HTERT RPE-1 (cell line): ENCODE measurements around the gene PFDN5.

ENCODE experiments used
- in situ Hi-C: fragments of 300-500 bp; cut with MboI; formaldehyde crosslinking; loops from 4 replicates; pipeline ENCODE4 v1.14.3; 2020; ENCODE audit warnings: low sequenced_read_pairs

Gene PFDN5

GRCh38 chr12:53326460-53327185 lies 31.3 kb downstream of the PFDN5 start:
- in situ Hi-C loops, result loop anchor here (25.0 kb wide), 1 partner anchor 111 kb away; the partner anchor contains the start of gene PRR13

- in situ Hi-C loops, result loop anchor here (25.0 kb wide), 1 partner anchor 110 kb away; the partner anchor contains the start of gene PRR13
These were observed 32.2 kb downstream of the PFDN5 start for GRCh38 chr12:53327435-53328042.

GRCh38 chr12:53328043-53328435 lies 32.7 kb downstream of the PFDN5 start:
- in situ Hi-C loops, result loop anchor here (25.0 kb wide), 1 partner anchor 109 kb away; the partner anchor contains the start of gene PRR13

GRCh38 chr12:53330671-53331070 lies 35.3 kb downstream of the PFDN5 start:
- in situ Hi-C loops, result loop anchor here (25.0 kb wide), 1 partner anchor 107 kb away; the partner anchor contains the start of gene PRR13

- in situ Hi-C loops, result loop anchor here (25.0 kb wide), 1 partner anchor 105 kb away; the partner anchor contains the start of gene PRR13
These were observed 37.0 kb downstream of the PFDN5 start for GRCh38 chr12:53332339-53332738.

- in situ Hi-C loops, result loop anchor here (25.0 kb wide), 1 partner anchor 105 kb away; the partner anchor contains the start of gene PRR13
These were observed 37.4 kb downstream of the PFDN5 start for GRCh38 chr12:53332744-53333143.

GRCh38 chr12:53333289-53333688 lies 37.9 kb downstream of the PFDN5 start:
- in situ Hi-C loops, result loop anchor here (25.0 kb wide), 1 partner anchor 104 kb away; the partner anchor contains the start of gene PRR13

- in situ Hi-C loops, result loop anchor here (25.0 kb wide), 1 partner anchor 103 kb away; the partner anchor contains the start of gene PRR13
These were observed 38.5 kb downstream of the PFDN5 start for GRCh38 chr12:53333845-53334244.

GRCh38 chr12:53334822-53335221 lies 39.5 kb downstream of the PFDN5 start:
- in situ Hi-C loops, result loop anchor here (25.0 kb wide), 1 partner anchor 102 kb away; the partner anchor contains the start of gene PRR13

GRCh38 chr12:53336181-53336681 lies 40.9 kb downstream of the PFDN5 start, which contains the start of gene SP7:
Gene SP7 (minus strand): TSS chr12:53336354. CDS start chr12:53335646, 708 bp downstream.
- in situ Hi-C loops, result loop anchor here (25.0 kb wide), 1 partner anchor 101 kb away; the partner anchor contains the start of gene PRR13

- in situ Hi-C loops, result loop anchor here (25.0 kb wide), 1 partner anchor 99 kb away; the partner anchor contains the start of gene PRR13
These were observed 42.7 kb downstream of the PFDN5 start for GRCh38 chr12:53338017-53338416.

GRCh38 chr12:53338916-53339315 lies 43.6 kb downstream of the PFDN5 start:
- in situ Hi-C loops, result loop anchor here (25.0 kb wide), 1 partner anchor 98 kb away; the partner anchor contains the start of gene PRR13

GRCh38 chr12:53340398-53340797 lies 45.1 kb downstream of the PFDN5 start:
- in situ Hi-C loops, result loop anchor here (25.0 kb wide), 1 partner anchor 97 kb away; the partner anchor contains the start of gene PRR13

- in situ Hi-C loops, result loop anchor here (25.0 kb wide), 1 partner anchor 94 kb away; the partner anchor contains the start of gene PRR13
These were observed 48.1 kb downstream of the PFDN5 start for GRCh38 chr12:53343449-53343848.

GRCh38 chr12:53343969-53344368 lies 48.6 kb downstream of the PFDN5 start:
- in situ Hi-C loops, result loop anchor here (25.0 kb wide), 1 partner anchor 93 kb away; the partner anchor contains the start of gene PRR13

- in situ Hi-C loops, result loop anchor here (25.0 kb wide), 1 partner anchor 93 kb away; the partner anchor contains the start of gene PRR13
These were observed 49.1 kb downstream of the PFDN5 start for GRCh38 chr12:53344487-53344823.

GRCh38 chr12:53344824-53345485 lies 49.6 kb downstream of the PFDN5 start:
- in situ Hi-C loops, result loop anchor here (25.0 kb wide), 1 partner anchor 92 kb away; the partner anchor contains the start of gene PRR13

GRCh38 chr12:53345486-53346188 lies 50.3 kb downstream of the PFDN5 start:
- in situ Hi-C loops, result loop anchor here (25.0 kb wide), 1 partner anchor 92 kb away; the partner anchor contains the start of gene PRR13

- in situ Hi-C loops, result loop anchor here (25.0 kb wide), 1 partner anchor 91 kb away; the partner anchor contains the start of gene PRR13
These were observed 51.1 kb downstream of the PFDN5 start for GRCh38 chr12:53346491-53346890.
